ENCODE results near the gene CYP4V2.

The CYP4V2 gene

GRCh38 chr4:186189656-186190055 lies 1.7 kb upstream of the CYP4V2 start:
- H3K27ac ChIP-seq, result no peak overlapping the region
- TF ChIP-seq ZFX (IDR thresholded peaks at IDR 0.05), result no peak
- no peak for TF ChIP-seq CTCF (conservative IDR thresholded peaks at IDR 0.05)

GRCh38 chr4:186190581-186191199 lies 677 bp upstream of the CYP4V2 start:
- TF ChIP-seq CTCF (conservative IDR thresholded peaks at IDR 0.05), result no peak
- no peak for TF ChIP-seq ZFX (IDR thresholded peaks at IDR 0.05)
- peak overlapping the region; percentile 92 for H3K27ac ChIP-seq

- no peak for TF ChIP-seq CTCF (conservative IDR thresholded peaks at IDR 0.05)
- no peak for TF ChIP-seq ZFX (IDR thresholded peaks at IDR 0.05)
- H3K27ac ChIP-seq, result peak overlapping the region; percentile 92
Measured at GRCh38 chr4:186192066-186192612, 772 bp downstream of the CYP4V2 start.

GRCh38 chr4:186193851-186194250 lies 2.5 kb downstream of the CYP4V2 start:
- H3K27ac ChIP-seq, result no peak overlapping the region
- TF ChIP-seq ZFX (IDR thresholded peaks at IDR 0.05) (no peak), CTCF (conservative IDR thresholded peaks at IDR 0.05) (no peak)

GRCh38 chr4:186196063-186196462 lies 4.7 kb downstream of the CYP4V2 start:
- TF ChIP-seq ZFX (IDR thresholded peaks at IDR 0.05), result no peak
- TF ChIP-seq CTCF (conservative IDR thresholded peaks at IDR 0.05), result no peak

GRCh38 chr4:186200516-186200915 lies 9.1 kb downstream of the CYP4V2 start:
- TF ChIP-seq ZFX (IDR thresholded peaks at IDR 0.05) (no peak), CTCF (conservative IDR thresholded peaks at IDR 0.05) (no peak)
- no peak overlapping the region for H3K27ac ChIP-seq

More at GRCh38 chr4:186196063-186196462, 4.7 kb downstream of the CYP4V2 start:
- no peak overlapping the region for H3K27ac ChIP-seq

- no peak for TF ChIP-seq ZFX (IDR thresholded peaks at IDR 0.05)
- no peak for TF ChIP-seq CTCF (conservative IDR thresholded peaks at IDR 0.05)
- H3K27ac ChIP-seq, result no peak overlapping the region
Measured at GRCh38 chr4:186201010-186201409, 9.6 kb downstream of the CYP4V2 start.
